SHP77 treated with DMSO at 0.1 percent for 48 hours (cell line): ENCODE results near the gene SRM.

Experiments used
- DNase-seq: peaks from one replicate; lab custom pipeline; 2025; lab: John Stamatoyannopoulos, UW

Gene SRM

DNA sequence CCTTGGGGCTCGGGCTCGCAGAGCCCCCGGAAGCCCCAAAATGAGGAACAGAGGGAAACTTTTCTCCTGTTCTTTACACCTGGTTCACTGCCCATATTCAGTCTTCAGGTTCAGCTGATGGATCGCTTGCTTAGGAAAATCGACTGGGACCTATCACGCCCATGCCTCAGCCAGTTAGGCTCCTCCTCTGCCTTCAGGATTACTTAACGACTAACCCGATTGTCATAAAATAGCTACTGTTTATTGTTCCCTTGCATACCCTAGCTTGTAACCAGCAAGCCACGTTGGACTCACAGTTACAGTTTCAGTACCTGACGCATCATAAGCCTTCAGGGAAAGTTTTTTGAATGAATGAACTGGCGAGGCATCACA is 46.7 kb downstream of the SRM start:
- DNase-seq: no peak

DNA sequence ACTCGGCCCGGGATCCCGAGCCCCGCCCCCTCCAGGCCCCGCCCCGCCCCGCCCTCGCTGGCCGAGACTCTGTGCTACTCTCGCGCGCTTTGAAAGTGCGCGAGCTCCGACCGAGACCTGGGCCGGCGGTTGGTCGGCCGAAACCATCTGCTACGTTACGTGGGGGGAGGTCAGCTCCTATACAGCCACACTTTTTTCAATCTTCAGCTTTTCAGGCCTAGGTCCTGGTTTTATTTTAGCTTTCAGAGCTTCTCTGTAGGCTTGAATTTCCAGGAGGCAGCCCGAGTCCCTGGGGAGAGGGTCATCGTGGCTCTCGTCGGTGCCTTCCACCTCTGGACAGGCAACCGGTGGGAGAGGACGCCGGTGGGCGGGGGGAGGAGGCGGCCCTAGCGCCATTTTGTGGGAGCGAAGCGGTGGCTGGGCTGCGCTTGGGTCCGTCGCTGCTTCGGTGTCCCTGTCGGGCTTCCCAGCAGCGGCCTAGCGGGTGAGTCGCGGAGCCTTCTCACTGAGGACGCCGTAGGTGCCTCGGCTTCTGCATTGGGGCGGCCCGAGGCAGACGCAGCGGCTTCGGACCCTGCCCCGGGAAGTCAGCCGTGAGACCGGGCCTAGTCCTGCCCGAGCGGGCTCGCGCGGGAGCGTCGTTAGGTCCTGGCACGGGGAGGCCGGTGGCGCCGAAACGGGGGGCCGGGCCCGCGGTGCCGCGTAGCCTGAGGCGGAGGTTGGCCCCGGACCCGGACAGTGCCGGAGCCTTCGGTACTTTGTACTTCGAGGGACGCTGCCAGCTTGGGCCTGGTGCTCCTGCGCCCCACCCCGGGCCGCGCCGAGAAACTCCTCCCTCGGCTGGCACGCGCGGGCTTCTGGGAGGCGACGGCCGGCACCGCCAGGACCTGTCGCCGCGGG is 47.3 kb downstream of the SRM start, which contains the start of gene TARDBP:
TARDBP (plus strand) TSS at position 395 of the 900 bp plus-strand sequence. CDS start 1,074 bp downstream, outside the sequence.
- DNase-seq: peak; percentile 77
